GM18502 (cell line): ENCODE measurements around the gene TNFSF13B.
A peak's percentile ranks its signal among the peaks of the same experiment; 100 is the strongest.
"Not testable (repeated sequence)": the region's sequence is repeated elsewhere in the genome, so short reads cannot be mapped to it uniquely, and the experiment has no call there.

ENCODE experiments used
- ATAC-seq: cut with Tn5 transposase; IDR thresholded peaks from one replicate; pipeline ENCODE4 v1.9.1; 2021; ENCODE audit warnings: mild to moderate bottlenecking; ENCODE audit not compliant: unreplicated experiment, poor library complexity

The TNFSF13B gene

DNA sequence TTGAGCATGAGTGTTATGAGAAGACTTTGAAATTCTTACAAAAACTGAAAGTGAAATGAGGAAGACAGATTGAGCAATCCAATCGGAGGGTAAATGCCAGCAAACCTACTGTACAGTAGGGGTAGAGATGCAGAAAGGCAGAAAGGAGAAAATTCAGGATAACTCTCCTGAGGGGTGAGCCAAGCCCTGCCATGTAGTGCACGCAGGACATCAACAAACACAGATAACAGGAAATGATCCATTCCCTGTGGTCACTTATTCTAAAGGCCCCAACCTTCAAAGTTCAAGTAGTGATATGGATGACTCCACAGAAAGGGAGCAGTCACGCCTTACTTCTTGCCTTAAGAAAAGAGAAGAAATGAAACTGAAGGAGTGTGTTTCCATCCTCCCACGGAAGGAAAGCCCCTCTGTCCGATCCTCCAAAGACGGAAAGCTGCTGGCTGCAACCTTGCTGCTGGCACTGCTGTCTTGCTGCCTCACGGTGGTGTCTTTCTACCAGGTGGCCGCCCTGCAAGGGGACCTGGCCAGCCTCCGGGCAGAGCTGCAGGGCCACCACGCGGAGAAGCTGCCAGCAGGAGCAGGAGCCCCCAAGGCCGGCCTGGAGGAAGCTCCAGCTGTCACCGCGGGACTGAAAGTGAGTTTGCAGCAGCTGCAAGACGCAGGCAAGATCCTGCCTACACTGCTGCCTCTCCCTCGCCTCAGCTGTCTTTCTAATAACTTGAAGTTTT lies at the start of gene TNFSF13B:
Gene TNFSF13B, plus strand, starts transcription at position 118 of the 728 bp plus-strand sequence. Its CDS starts 178 bp downstream, at position 296.
- peak; percentile 76 for ATAC-seq

- no peak for ATAC-seq
Observed at GRCh38 chr13:108220041-108220440, 49.5 kb upstream of the TNFSF13B start.

GRCh38 chr13:108223687-108224503 lies 45.6 kb upstream of the TNFSF13B start:
- ATAC-seq = no peak

DNA sequence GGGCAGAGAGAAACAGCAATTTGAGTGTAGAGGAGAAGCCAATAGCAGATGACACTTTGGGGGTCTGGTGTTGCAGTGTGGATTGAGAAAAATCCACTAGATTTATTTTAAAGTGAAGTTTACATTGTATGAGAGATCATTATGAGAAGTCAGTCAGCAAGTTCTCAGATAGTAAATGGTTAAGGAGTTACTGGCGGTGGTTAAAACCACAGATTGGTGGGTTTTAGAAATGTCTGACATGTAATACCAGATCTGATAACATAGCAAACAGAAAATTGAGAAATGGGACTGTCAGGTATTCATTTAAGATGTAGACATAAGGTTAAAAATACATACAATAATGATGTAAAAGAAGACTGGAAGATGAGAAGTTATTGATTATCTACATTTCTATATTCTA lies 44.1 kb upstream of the TNFSF13B start:
- peak; percentile 69 for ATAC-seq

DNA sequence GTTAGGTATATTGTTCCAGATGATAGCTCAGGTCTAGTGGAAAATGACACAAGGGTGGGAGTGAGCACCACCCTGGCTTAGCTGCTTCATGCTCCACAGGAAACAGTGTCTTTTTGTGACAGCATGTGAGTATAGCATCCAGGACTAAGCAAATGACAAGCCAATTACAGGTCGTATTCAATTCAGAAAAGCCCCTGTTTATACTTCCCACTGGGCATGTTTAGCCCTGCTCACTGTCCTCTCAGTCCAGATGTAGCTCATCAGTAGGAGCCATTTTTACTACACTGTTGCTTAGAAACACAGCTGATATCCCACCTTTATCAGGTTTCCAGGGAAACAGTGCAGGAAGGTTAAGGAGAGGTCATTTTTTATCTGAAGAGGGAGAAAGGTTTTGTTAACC lies 43.3 kb upstream of the TNFSF13B start:
- ATAC-seq = peak; percentile 29

GRCh38 chr13:108227651-108228272 lies 41.8 kb upstream of the TNFSF13B start:
- peak; percentile 38 for ATAC-seq

DNA sequence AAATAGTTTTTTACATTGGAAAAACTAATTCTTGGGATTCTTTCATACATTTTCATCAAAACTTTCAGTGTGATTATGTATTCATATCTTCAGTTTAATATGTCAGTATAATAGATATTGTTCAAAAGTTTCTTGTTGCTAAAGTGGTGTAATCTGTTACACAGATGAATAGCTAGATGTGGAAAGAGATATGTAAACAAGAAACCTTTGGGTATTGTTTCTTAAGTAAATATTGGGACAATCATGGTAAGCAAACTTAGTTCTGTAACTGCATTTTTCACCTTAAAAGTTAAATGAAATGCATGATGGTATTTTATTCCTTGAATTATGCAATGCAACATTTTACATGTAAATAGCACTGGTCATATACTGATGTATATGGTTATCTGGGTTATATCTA lies 39.1 kb upstream of the TNFSF13B start:
- ATAC-seq = no peak

DNA sequence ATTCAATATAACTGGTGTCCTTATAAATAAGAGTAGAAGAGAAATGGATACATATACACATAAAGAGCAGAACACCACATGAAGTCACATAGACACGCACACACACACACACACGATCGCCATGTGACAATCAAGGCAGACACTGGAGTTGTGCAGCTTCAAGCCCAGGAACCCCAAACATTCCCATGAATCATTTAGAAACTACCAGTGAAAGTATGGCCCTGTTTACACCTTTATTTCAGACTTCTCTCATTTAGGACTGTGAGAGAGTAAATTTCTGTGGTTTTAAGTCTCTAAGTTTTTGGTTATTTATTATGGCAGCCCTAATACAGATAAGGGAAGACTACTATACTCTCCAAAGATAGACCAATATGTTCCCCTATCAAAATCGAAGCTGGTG lies 20.4 kb upstream of the TNFSF13B start:
- ATAC-seq = peak; percentile 83

DNA sequence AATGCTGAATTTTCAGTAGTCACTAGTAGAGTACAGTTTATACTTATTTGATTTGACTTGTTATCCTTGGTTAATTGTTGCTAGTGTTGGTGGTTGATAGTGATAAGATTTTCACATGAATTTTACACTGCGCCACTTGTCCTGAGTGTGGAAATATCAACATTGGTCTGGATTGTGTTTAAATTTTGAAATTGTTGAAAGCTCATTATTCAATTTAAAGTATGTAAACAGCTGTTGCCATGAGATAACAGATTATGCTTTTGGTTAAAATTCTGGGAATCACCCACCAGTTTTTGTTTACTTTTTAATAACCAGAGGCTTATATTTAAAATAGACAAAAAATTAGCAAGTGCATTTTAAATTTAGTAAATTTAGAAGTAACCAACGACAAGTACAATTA lies 12.3 kb upstream of the TNFSF13B start:
- no peak for ATAC-seq

GRCh38 chr13:108263621-108264355 lies 5.7 kb upstream of the TNFSF13B start:
- no peak for ATAC-seq

GRCh38 chr13:108266321-108266990 lies 3.1 kb upstream of the TNFSF13B start:
- ATAC-seq = no peak

DNA sequence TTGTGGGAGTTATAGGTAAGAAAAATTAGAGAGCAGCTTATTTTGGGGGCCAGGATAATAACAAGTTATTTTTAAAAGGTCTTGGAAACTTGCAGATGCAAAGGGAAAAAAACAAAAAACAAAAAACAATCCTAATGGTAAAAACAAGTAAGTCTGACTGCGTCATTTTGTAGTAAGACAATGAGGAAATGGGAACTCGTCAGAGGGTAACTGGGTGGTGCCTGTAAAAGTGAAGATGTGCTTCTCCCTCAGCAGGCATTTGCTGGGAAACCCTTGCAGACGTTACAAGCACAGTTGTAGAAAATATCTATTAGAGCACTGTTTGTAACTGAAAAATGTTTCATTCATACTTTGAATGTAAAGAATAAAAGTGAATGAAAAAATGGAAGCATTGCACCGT lies 2.2 kb upstream of the TNFSF13B start:
- ATAC-seq = no peak

GRCh38 chr13:108267855-108268254 lies 1.7 kb upstream of the TNFSF13B start:
- not testable (repeated sequence) for ATAC-seq

DNA sequence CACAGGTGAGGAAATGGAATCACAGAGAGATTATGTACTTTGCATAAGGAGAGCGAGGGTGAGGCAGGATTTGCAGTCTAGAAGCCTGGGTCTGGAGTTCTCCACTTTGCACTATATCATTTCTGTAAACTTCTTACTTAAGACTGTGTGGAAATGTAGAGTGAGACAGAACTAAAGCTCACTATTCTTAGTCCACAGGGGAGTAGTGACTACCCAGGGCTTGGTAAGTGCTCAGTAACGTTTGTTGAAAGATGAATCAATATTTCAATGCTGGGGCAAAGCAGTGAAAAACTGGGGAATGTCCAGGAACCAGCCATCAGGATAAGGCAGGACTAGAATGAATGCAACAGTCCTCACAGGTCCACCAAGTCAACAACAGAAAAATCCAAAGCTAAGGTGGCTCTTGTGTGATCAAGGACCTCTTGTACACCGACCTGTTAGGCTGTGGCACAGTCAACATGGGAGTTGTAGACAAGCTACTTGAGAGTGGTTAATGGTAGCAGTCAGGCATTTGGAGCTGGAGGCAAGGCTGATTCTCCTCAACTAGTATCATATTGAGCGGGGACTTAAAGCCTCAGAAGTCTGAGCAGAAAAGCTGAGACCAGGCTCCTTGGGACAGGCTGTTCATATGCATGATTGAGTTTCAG lies 929 bp upstream of the TNFSF13B start:
- ATAC-seq = peak; percentile 18

DNA sequence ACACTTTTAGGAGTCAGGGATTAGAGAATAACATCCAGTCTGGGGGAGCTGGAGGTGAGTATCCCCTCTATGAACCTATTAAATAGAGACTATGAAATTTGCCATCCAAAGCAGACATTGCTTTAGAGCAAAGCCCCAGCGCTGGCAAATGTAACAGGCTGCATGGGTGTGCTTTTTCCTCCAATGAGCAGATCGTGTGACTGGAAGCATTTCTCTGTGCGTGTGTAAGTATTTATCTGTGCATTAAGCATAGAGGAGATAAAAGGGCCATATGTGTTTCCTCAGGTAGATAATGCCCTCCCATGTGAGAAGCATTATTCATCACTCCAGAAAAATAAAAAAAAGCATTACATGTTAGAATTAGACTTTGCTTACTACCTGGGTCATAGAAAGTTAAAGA lies 924 bp downstream of the TNFSF13B start:
- ATAC-seq = peak; percentile 14

- ATAC-seq = no peak
Observed at GRCh38 chr13:108272333-108272732, 2.8 kb downstream of the TNFSF13B start.

DNA sequence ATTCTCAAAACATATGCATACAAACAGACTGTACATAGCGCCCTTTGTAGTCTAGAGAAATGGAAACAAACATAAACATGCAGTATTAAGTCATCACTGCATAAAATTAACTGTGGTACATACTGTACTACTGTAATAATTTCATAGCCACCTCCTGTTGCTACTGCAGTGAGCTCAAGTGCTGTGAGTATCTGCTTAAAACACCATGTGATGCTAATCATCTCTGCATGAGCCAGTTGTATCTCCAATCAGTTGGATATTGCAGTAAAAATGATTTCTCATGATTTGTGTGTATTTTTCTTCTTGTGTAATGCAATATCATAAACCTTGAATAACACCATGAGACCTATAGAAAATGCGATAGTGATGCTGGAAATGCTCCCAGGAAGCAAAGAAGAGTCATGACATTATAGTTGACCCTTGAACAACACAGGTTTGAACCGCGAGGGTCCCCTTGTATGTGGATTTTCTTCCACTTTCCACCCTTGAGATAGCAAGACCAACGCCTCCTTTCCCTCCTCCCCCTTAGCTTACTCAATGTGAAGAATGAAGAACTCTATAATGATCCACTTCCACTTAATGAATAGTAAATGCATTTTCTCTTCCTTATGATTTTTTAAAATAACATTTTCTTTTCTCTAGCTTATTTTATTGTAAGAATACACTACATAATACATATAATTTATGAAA lies 4.1 kb downstream of the TNFSF13B start:
- ATAC-seq = no peak

- ATAC-seq = no peak
Observed at GRCh38 chr13:108274718-108275117, 5.2 kb downstream of the TNFSF13B start.

GRCh38 chr13:108276060-108276459 lies 6.5 kb downstream of the TNFSF13B start:
- no peak for ATAC-seq
